Activated T-cell treated with anti-CD3 and anti-CD28 coated beads for 24 hours (primary cell): ENCODE results near the gene SEPTIN10.
"Not testable (repeated sequence)": the region's sequence is repeated elsewhere in the genome, so short reads cannot be mapped to it uniquely, and the experiment has no call there.

Experiments
- DNase-seq: peaks from one replicate; pipeline ENCODE4 v3.0.0-alpha.2; 2020; ENCODE audit warnings: low read depth

The SEPTIN10 gene

GRCh38 chr2:109601783-109602182 is 12.0 kb downstream of the SEPTIN10 start:
- no peak for DNase-seq

- DNase-seq, result no peak
Observed at GRCh38 chr2:109597283-109597682, 16.5 kb downstream of the SEPTIN10 start.

- no peak for DNase-seq
Observed at GRCh38 chr2:109595644-109596043, 18.1 kb downstream of the SEPTIN10 start.

GRCh38 chr2:109594246-109594885 is 19.4 kb downstream of the SEPTIN10 start:
- DNase-seq, result no peak

GRCh38 chr2:109592905-109593304 is 20.9 kb downstream of the SEPTIN10 start:
- no peak for DNase-seq

GRCh38 chr2:109591206-109591605 is 22.6 kb downstream of the SEPTIN10 start:
- DNase-seq, result no peak

- DNase-seq, result no peak
Observed at GRCh38 chr2:109586687-109587086, 27.1 kb downstream of the SEPTIN10 start.

GRCh38 chr2:109582928-109583895 is 30.6 kb downstream of the SEPTIN10 start:
- DNase-seq, result no peak

- DNase-seq, result not testable (repeated sequence)
Observed at GRCh38 chr2:109577630-109578029, 36.1 kb downstream of the SEPTIN10 start.

GRCh38 chr2:109575373-109575772 is 38.4 kb downstream of the SEPTIN10 start:
- DNase-seq, result no peak

- no peak for DNase-seq
Observed at GRCh38 chr2:109563980-109564550, 49.7 kb downstream of the SEPTIN10 start.

- DNase-seq, result no peak
Observed at GRCh38 chr2:109563288-109563687, 50.5 kb downstream of the SEPTIN10 start.

- DNase-seq, result no peak
Observed at GRCh38 chr2:109562421-109562820, 51.3 kb downstream of the SEPTIN10 start.

- DNase-seq, result no peak
Observed at GRCh38 chr2:109560265-109560664, 53.5 kb downstream of the SEPTIN10 start.

GRCh38 chr2:109558076-109558882 is 55.5 kb downstream of the SEPTIN10 start:
- DNase-seq, result no peak

GRCh38 chr2:109557309-109557708 is 56.5 kb downstream of the SEPTIN10 start:
- no peak for DNase-seq

- DNase-seq, result no peak
Observed at GRCh38 chr2:109555346-109555900, 58.3 kb downstream of the SEPTIN10 start.

- DNase-seq, result no peak
Observed at GRCh38 chr2:109554758-109555157, 59.0 kb downstream of the SEPTIN10 start.

GRCh38 chr2:109549016-109549590 is 64.7 kb downstream of the SEPTIN10 start:
- no peak for DNase-seq

- no peak for DNase-seq
Observed at GRCh38 chr2:109547280-109547679, 66.5 kb downstream of the SEPTIN10 start.
